HL-60 (cell line): ENCODE measurements around the gene ARID1A.

ENCODE experiments used
- DNase-seq, 2 experiments: peaks; one replicate each; pipeline ENCODE4 v3.0.0-alpha.2; 2010 to 2020; ENCODE audit warnings: low read depth in 1 of 2, low spot score in 1 of 2
- H3K27ac ChIP-seq: fragments of 250-450 bp; sonication (Bioruptor Pico); replicated peaks from 2 replicates; pipeline ENCODE4 v1.5.1; 2020; ENCODE audit warnings: mild to moderate bottlenecking, moderate library complexity
- H3K27me3 ChIP-seq: fragments of 250-450 bp; sonication (Bioruptor Pico); 2 replicates; pipeline ENCODE4 v1.5.1; 2021; ENCODE audit warnings: mild to moderate bottlenecking, moderate library complexity; ENCODE audit not compliant: insufficient read depth, poor library complexity, severe bottlenecking
- H3K4me3 ChIP-seq: replicated peaks from 2 replicates; pipeline ENCODE4 v1.5.1; 2011; ENCODE audit warnings: mild to moderate bottlenecking, control low read depth, low read length; ENCODE audit not compliant: insufficient read depth
- CTCF ChIP-seq: IDR thresholded peaks from one replicate; pipeline ENCODE4 v1.5.1; 2011; ENCODE audit warnings: low read length, control low read depth, inconsistent platforms; ENCODE audit not compliant: insufficient read depth
- GABPA ChIP-seq: IDR thresholded peaks from 2 replicates; pipeline ENCODE4 v1.6.1; 2012; ENCODE audit warnings: low read depth
- POLR2AphosphoS5 ChIP-seq: IDR thresholded peaks from 2 replicates; pipeline ENCODE4 v1.6.1; 2012; ENCODE audit warnings: low read depth
- REST ChIP-seq: IDR thresholded peaks from 2 replicates; pipeline ENCODE4 v1.6.1; 2012; ENCODE audit warnings: low read depth; ENCODE audit not compliant: insufficient replicate concordance
- SPI1 ChIP-seq: IDR thresholded peaks from 2 replicates; pipeline ENCODE4 v1.6.1; 2012; ENCODE audit warnings: low read depth, mild to moderate bottlenecking, borderline replicate concordance

ARID1A gene

GRCh38 chr1:26781206-26781825 lies 85.5 kb downstream of the ARID1A start:
- no peak for DNase-seq
- TF ChIP-seq GABPA (no peak), SPI1 (no peak), REST (no peak), CTCF (no peak), POLR2AphosphoS5 (no peak)
- Histone ChIP-seq H3K4me3 (no peak overlapping the region), H3K27ac (no peak overlapping the region), H3K27me3 (no peaks in the 10 kb centered on the region)

GRCh38 chr1:26782521-26783212 lies 86.9 kb downstream of the ARID1A start:
- TF ChIP-seq POLR2AphosphoS5 = no peak
- no peak for TF ChIP-seq CTCF
- TF ChIP-seq REST = no peak
- no peak for TF ChIP-seq SPI1
- TF ChIP-seq GABPA = no peak
- H3K4me3 ChIP-seq = no peak overlapping the region
- H3K27ac ChIP-seq = no peak overlapping the region
- no peak for DNase-seq
- no peaks in the 10 kb centered on the region for H3K27me3 ChIP-seq

- TF ChIP-seq POLR2AphosphoS5 = no peak
- TF ChIP-seq CTCF = no peak
- no peak for TF ChIP-seq SPI1
- no peak overlapping the region for H3K4me3 ChIP-seq
- H3K27me3 ChIP-seq = no peaks in the 10 kb centered on the region
- DNase-seq = no peak
- peak overlapping the region; percentile 4; the same call in 1 of the 2 replicates for H3K27ac ChIP-seq
These were observed 87.8 kb downstream of the ARID1A start for GRCh38 chr1:26783646-26784022.
